ENCODE data around the gene SORL1.

SORL1 gene

GRCh38 chr11:121538054-121538453 is 85.9 kb downstream of the SORL1 start:
- Mint-ChIP-seq H3K4me3 (no peak overlapping the region), H3K27ac (no peak overlapping the region)
- peak; percentile 29 for ATAC-seq

GRCh38 chr11:121539000-121539399 is 86.9 kb downstream of the SORL1 start:
- Mint-ChIP-seq H3K4me1 (peaks cover 76% of the 10 kb centered on the region), H3K27me3 (no peaks in the 10 kb centered on the region), H3K4me3 (peak overlapping the region in 1 of 2 donors; percentile 46), H3K27ac (no peak overlapping the region), H3K9me3 (no peaks in the 10 kb centered on the region)
- no peak for DNase-seq
- peak; percentile 46 for ATAC-seq

More at GRCh38 chr11:121538054-121538453, 85.9 kb downstream of the SORL1 start:
- Mint-ChIP-seq H3K27me3 (no peaks in the 10 kb centered on the region), H3K9me3 (no peaks in the 10 kb centered on the region), H3K4me1 (peaks cover 76% of the 10 kb centered on the region)
- DNase-seq = no peak

- H3K27ac Mint-ChIP-seq = no peak overlapping the region
- H3K4me1 Mint-ChIP-seq = peaks cover 76% of the 10 kb centered on the region
- no peak for DNase-seq
- H3K27me3 Mint-ChIP-seq = no peaks in the 10 kb centered on the region
- peak; percentile 56 for ATAC-seq
- no peaks in the 10 kb centered on the region for H3K9me3 Mint-ChIP-seq
- no peak overlapping the region for H3K4me3 Mint-ChIP-seq
Observed at GRCh38 chr11:121540627-121541026, 88.5 kb downstream of the SORL1 start.

GRCh38 chr11:121543836-121544380 is 91.8 kb downstream of the SORL1 start:
- H3K4me1 Mint-ChIP-seq = peaks cover 69% of the 10 kb centered on the region
- no peak overlapping the region for H3K4me3 Mint-ChIP-seq
- H3K9me3 Mint-ChIP-seq = no peaks in the 10 kb centered on the region
- no peak for DNase-seq
- H3K27ac Mint-ChIP-seq = no peak overlapping the region
- ATAC-seq = no peak
- H3K27me3 Mint-ChIP-seq = no peaks in the 10 kb centered on the region

- H3K27me3 Mint-ChIP-seq = no peaks in the 10 kb centered on the region
- DNase-seq (peak; percentile 9 to 44), ATAC-seq (peak; percentile 95)
- peaks cover 62% of the 10 kb centered on the region for H3K4me1 Mint-ChIP-seq
- H3K9me3 Mint-ChIP-seq = no peaks in the 10 kb centered on the region
- H3K27ac Mint-ChIP-seq = peak overlapping the region; percentile 57 to 96
- peak overlapping the region; percentile 16 to 57 for H3K4me3 Mint-ChIP-seq
Observed at GRCh38 chr11:121544956-121545355, 92.8 kb downstream of the SORL1 start.

GRCh38 chr11:121547574-121547973 is 95.5 kb downstream of the SORL1 start:
- DNase-seq (no peak), ATAC-seq (no peak)
- H3K4me1 Mint-ChIP-seq = peaks cover 59% of the 10 kb centered on the region
- no peaks in the 10 kb centered on the region for H3K9me3 Mint-ChIP-seq
- no peak overlapping the region for H3K4me3 Mint-ChIP-seq
- H3K27ac Mint-ChIP-seq = no peak overlapping the region
- H3K27me3 Mint-ChIP-seq = no peaks in the 10 kb centered on the region

GRCh38 chr11:121550247-121551030 is 98.3 kb downstream of the SORL1 start:
- DNase-seq (no peak), ATAC-seq (no peak)
- H3K4me3 Mint-ChIP-seq = no peak overlapping the region
- H3K27me3 Mint-ChIP-seq = no peaks in the 10 kb centered on the region
- H3K4me1 Mint-ChIP-seq = peaks cover 35% of the 10 kb centered on the region
- peak overlapping the region in 1 of 2 donors; percentile 59 for H3K27ac Mint-ChIP-seq
- no peaks in the 10 kb centered on the region for H3K9me3 Mint-ChIP-seq

GRCh38 chr11:121551463-121551862 is 99.3 kb downstream of the SORL1 start:
- Mint-ChIP-seq H3K27me3 (no peaks in the 10 kb centered on the region), H3K27ac (peak overlapping the region in 1 of 2 donors; percentile 24), H3K9me3 (no peaks in the 10 kb centered on the region), H3K4me1 (peaks cover 32% of the 10 kb centered on the region), H3K4me3 (no peak overlapping the region)
- ATAC-seq = no peak
- DNase-seq = no peak

GRCh38 chr11:121552154-121552553 is 100.0 kb downstream of the SORL1 start:
- DNase-seq = no peak

GRCh38 chr11:121552644-121553043 is 100.5 kb downstream of the SORL1 start:
- no peak for DNase-seq
- Mint-ChIP-seq H3K4me1 (peaks cover 34% of the 10 kb centered on the region), H3K9me3 (no peaks in the 10 kb centered on the region), H3K27me3 (no peaks in the 10 kb centered on the region), H3K4me3 (no peak overlapping the region), H3K27ac (no peak overlapping the region)
- no peak for ATAC-seq

More at GRCh38 chr11:121552154-121552553, 100.0 kb downstream of the SORL1 start:
- H3K4me3 Mint-ChIP-seq = no peak overlapping the region
- no peaks in the 10 kb centered on the region for H3K27me3 Mint-ChIP-seq
- H3K9me3 Mint-ChIP-seq = no peaks in the 10 kb centered on the region
- no peak for ATAC-seq
- H3K27ac Mint-ChIP-seq = peak overlapping the region in 1 of 2 donors; percentile 70
- peaks cover 33% of the 10 kb centered on the region for H3K4me1 Mint-ChIP-seq

GRCh38 chr11:121553389-121553788 is 101.3 kb downstream of the SORL1 start:
- Mint-ChIP-seq H3K27ac (no peak overlapping the region), H3K4me3 (no peak overlapping the region), H3K27me3 (no peaks in the 10 kb centered on the region), H3K9me3 (no peaks in the 10 kb centered on the region), H3K4me1 (peaks cover 35% of the 10 kb centered on the region)
- DNase-seq (no peak), ATAC-seq (no peak)

- no peaks in the 10 kb centered on the region for H3K27me3 Mint-ChIP-seq
Observed at GRCh38 chr11:121553806-121554205, 101.7 kb downstream of the SORL1 start.

GRCh38 chr11:121554552-121554951 is 102.4 kb downstream of the SORL1 start:
- Mint-ChIP-seq H3K9me3 (no peaks in the 10 kb centered on the region), H3K4me1 (peaks cover 39% of the 10 kb centered on the region), H3K27ac (no peak overlapping the region), H3K27me3 (no peaks in the 10 kb centered on the region), H3K4me3 (no peak overlapping the region)
- ATAC-seq (no peak), DNase-seq (no peak)

More at GRCh38 chr11:121553806-121554205, 101.7 kb downstream of the SORL1 start:
- Mint-ChIP-seq H3K4me1 (peaks cover 35% of the 10 kb centered on the region), H3K27ac (peak overlapping the region in 1 of 2 donors; percentile 51), H3K9me3 (no peaks in the 10 kb centered on the region), H3K4me3 (no peak overlapping the region)
- DNase-seq = no peak
- ATAC-seq = no peak

GRCh38 chr11:121555121-121555520 is 103.0 kb downstream of the SORL1 start:
- DNase-seq (no peak), ATAC-seq (no peak)
- no peak overlapping the region for H3K27ac Mint-ChIP-seq

GRCh38 chr11:121556937-121557336 is 104.8 kb downstream of the SORL1 start:
- Mint-ChIP-seq H3K9me3 (no peaks in the 10 kb centered on the region), H3K27me3 (no peaks in the 10 kb centered on the region), H3K27ac (peak overlapping the region in 1 of 2 donors; percentile 65), H3K4me3 (peak overlapping the region; percentile 24 to 37), H3K4me1 (peaks cover 46% of the 10 kb centered on the region)
- ATAC-seq (peak; percentile 53), DNase-seq (no peak)

More at GRCh38 chr11:121555121-121555520, 103.0 kb downstream of the SORL1 start:
- Mint-ChIP-seq H3K27me3 (no peaks in the 10 kb centered on the region), H3K4me1 (peaks cover 42% of the 10 kb centered on the region), H3K4me3 (no peak overlapping the region), H3K9me3 (no peaks in the 10 kb centered on the region)

- Mint-ChIP-seq H3K27me3 (no peaks in the 10 kb centered on the region), H3K9me3 (no peaks in the 10 kb centered on the region), H3K4me3 (peak overlapping the region; percentile 24 to 37), H3K27ac (peak overlapping the region in 1 of 2 donors; percentile 65), H3K4me1 (peaks cover 50% of the 10 kb centered on the region)
- DNase-seq (peak; percentile 21 to 41), ATAC-seq (peak; percentile 87)
Observed at GRCh38 chr11:121557348-121557747, 105.2 kb downstream of the SORL1 start.
